Stimulated activated CD4-positive, alpha-beta T cell treated with anti-CD3 and anti-CD28 coated beads, TNF-alpha, amount 100 ng/mL, for 4 hours (primary cell): Measurements from ENCODE around the gene PIAS4.
"Not testable (repeated sequence)": the region's sequence is repeated elsewhere in the genome, so short reads cannot be mapped to it uniquely, and the experiment has no call there.

Experiments
- DNase-seq, 3 experiments: peaks; one replicate each; pipeline ENCODE4 v3.0.0-alpha.2; 2020; ENCODE audit warnings: low read depth in 3 of 3

PIAS4 gene

GRCh38 chr19:4007021-4007835 is at the start of gene PIAS4:
TSS of gene PIAS4 (plus strand) at chr19:4007736. CDS start at chr19:4007761, 25 bp downstream.
- peak; percentile 88 to 95 (median 91) for DNase-seq

- DNase-seq = no peak
These were observed 48.4 kb upstream of the PIAS4 start for GRCh38 chr19:3958836-3959765.

- DNase-seq = no peak
These were observed 47.8 kb upstream of the PIAS4 start for GRCh38 chr19:3959766-3960131.

- DNase-seq = no peak
These were observed 46.5 kb upstream of the PIAS4 start for GRCh38 chr19:3961007-3961406.

GRCh38 chr19:3963458-3964255 is 43.9 kb upstream of the PIAS4 start:
- DNase-seq = no peak

GRCh38 chr19:3964256-3965194 is 43.0 kb upstream of the PIAS4 start:
- DNase-seq = no peak

GRCh38 chr19:3966051-3967017 is 41.2 kb upstream of the PIAS4 start:
- no peak for DNase-seq

GRCh38 chr19:3967983-3968382 is 39.6 kb upstream of the PIAS4 start:
- not testable (repeated sequence) for DNase-seq

GRCh38 chr19:3968556-3969434 is 38.7 kb upstream of the PIAS4 start:
- no peak for DNase-seq

- DNase-seq = no peak
These were observed 37.9 kb upstream of the PIAS4 start for GRCh38 chr19:3969435-3970312.

GRCh38 chr19:3970313-3970807 is 37.2 kb upstream of the PIAS4 start:
- no peak for DNase-seq

GRCh38 chr19:3970808-3971598 is 36.5 kb upstream of the PIAS4 start, which contains the start of gene DAPK3:
TSS of gene DAPK3 (minus strand) at chr19:3971099. CDS start at chr19:3969735, 1,364 bp downstream.
- DNase-seq = peak; percentile 84 to 91 (median 85)

GRCh38 chr19:3975144-3975543 is 32.4 kb upstream of the PIAS4 start:
- DNase-seq = no peak

GRCh38 chr19:3975637-3976087 is 31.9 kb upstream of the PIAS4 start:
- no peak for DNase-seq

GRCh38 chr19:3976495-3977241 is 30.9 kb upstream of the PIAS4 start:
- no peak for DNase-seq
